GM21390 (cell line): ENCODE data around the gene SOX11.

Experiments used
- ATAC-seq: cut with Tn5 transposase; IDR thresholded peaks from one replicate; pipeline ENCODE4 v1.9.1; 2021; ENCODE audit not compliant: unreplicated experiment

Gene SOX11

DNA sequence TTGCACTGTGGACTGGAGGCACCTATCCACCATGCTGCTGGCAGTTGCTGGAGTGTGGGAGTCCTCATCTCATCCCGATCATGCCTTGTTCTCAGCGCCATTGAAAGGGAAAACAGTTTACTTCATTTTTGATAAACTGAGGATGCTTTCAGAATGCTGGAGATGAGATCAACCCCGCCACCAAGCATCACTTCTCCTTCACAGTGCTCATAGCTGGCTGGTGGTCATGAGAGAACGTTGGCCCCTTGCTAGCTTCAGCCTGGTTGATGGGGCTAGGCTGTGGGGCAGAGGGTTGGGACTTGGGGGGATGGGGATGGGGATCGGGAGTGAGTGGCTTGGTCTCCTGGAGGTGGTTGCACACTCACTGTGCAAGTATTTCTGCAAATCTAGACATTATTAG lies 30.1 kb downstream of the SOX11 start:
- no peak for ATAC-seq

- ATAC-seq = no peak
Measured at GRCh38 chr2:5723791-5724735, 31.9 kb downstream of the SOX11 start.

DNA sequence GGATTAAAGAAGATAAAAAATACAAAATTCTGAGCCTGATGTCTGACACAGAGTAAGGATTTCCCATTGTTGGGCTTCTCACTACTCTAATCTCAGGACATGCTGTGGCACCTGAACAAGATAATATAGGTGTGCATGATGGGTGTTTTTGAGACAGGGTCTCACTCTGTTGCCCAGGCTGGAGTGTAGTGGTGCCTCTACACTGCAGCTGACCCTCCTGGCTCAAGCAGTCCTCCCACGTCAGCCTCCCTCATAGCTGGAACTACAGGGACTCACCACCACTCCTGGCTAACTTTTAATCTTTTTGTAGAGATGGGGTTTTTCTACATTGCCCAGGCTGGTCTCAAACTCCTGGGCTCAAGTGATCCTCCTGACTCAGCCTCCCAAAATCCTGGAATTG lies 32.9 kb downstream of the SOX11 start:
- ATAC-seq = no peak

DNA sequence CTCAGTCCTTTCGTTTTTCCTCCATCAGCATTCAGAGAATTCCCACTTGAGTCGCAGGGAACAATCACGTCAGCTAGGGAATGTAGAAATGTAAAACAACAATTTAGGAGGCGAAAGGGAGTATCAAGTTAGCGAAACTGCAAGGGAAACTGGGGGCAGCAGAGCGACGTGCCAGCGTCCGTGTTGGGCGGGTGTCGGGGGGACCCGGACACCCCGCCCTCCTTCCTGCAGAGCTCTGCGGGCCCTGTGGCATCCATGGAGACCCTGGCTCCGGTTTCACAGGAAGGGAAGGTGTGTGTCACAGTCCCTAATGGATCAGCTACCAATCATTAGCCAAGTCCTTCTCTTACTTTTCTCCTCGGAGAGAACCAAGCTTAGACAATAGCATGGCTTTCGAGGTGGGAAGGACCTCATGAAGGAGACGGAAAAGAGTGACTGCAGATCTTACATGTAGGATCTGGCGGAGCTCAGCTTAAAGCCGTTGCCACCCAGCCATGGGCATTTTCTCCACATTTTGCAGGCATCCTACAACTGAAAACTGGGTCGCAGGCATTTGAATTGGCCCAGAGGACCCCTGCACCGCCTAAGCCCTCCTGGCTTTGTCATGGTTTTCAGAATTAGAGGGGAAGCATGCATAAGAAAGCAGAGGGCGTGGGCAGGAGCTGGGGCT lies 33.7 kb downstream of the SOX11 start:
- ATAC-seq = no peak

GRCh38 chr2:5727235-5727634 lies 35.1 kb downstream of the SOX11 start:
- no peak for ATAC-seq

GRCh38 chr2:5729416-5729815 lies 37.2 kb downstream of the SOX11 start:
- no peak for ATAC-seq

GRCh38 chr2:5730386-5730785 lies 38.2 kb downstream of the SOX11 start:
- no peak for ATAC-seq

- no peak for ATAC-seq
Measured at GRCh38 chr2:5734859-5735520, 42.8 kb downstream of the SOX11 start.

GRCh38 chr2:5735521-5735861 lies 43.3 kb downstream of the SOX11 start:
- ATAC-seq = no peak

DNA sequence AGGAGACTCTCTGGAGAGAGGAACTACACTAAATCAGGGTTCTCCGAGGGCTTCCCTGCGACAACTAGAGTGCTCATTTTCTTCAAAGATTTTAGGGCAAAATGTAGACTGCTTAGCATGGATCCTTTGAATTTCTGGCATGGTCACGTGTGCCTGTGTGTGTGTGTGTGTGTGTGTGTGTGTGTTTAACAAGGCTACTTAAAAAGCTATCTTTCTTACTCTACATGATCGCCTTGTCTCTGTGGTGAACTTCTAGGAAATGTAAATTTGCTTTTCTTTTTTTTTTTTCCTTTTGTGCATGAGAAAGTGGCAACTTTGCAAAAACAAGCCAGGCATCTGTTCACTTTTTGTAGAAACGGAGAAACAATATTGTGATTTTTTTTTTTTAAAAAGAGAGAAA lies 43.9 kb downstream of the SOX11 start:
- ATAC-seq = no peak

GRCh38 chr2:5736886-5737285 lies 44.7 kb downstream of the SOX11 start:
- ATAC-seq = no peak

DNA sequence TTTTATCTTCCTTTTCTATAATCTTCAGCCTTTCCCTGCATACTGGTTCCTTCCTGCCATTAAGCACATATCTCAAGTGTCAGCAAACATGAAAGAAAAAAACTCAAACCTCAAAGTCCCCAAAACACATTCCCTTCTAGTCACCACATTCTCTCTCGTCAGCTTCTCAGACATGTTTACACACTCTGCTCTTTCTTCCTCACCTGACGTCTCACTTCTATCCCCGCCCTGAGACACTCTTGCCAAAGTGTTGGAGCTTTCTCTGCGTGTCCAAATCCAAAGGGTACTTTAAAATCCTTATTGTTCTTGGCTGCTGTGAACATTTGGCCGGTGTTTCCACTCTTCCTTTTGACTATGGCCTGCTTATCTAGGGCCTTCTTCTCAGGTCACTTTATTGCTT lies 47.9 kb downstream of the SOX11 start:
- ATAC-seq = no peak

- no peak for ATAC-seq
Measured at GRCh38 chr2:5740817-5741216, 48.6 kb downstream of the SOX11 start.

GRCh38 chr2:5741242-5741641 lies 49.1 kb downstream of the SOX11 start:
- ATAC-seq = no peak

DNA sequence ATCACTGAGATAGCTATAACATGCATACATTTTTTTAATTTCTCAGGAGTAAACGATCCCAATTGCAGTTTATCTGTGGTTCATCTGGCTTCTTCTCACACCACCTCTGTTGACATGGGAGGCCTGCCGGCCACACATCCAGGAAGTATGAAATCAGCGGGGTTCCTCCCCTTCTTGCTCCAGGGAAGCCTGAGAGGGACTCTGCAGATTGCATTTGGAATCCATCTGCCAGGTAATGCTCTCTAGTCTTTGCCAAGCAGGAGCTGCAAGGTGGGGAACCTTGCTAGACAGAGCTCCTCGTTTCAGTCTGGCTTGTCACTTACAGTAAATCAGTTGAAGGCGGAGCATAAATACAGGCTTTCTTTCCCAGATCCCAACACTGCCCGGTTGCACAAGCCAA lies 49.9 kb downstream of the SOX11 start:
- no peak for ATAC-seq

- no peak for ATAC-seq
Measured at GRCh38 chr2:5748391-5748790, 56.2 kb downstream of the SOX11 start.

- ATAC-seq = no peak
Measured at GRCh38 chr2:5748946-5749345, 56.8 kb downstream of the SOX11 start.

- ATAC-seq = no peak
Measured at GRCh38 chr2:5749347-5749746, 57.2 kb downstream of the SOX11 start.
